ENCODE measurements around the gene COL9A3.

Gene COL9A3

GRCh38 chr20:62824476-62825332 is 7.9 kb downstream of the COL9A3 start:
- peak in 4 of 5 donors; percentile 40 to 62 (median 55) for DNase-seq

GRCh38 chr20:62825333-62825985 is 8.6 kb downstream of the COL9A3 start:
- no peak for DNase-seq

GRCh38 chr20:62825986-62826645 is 9.3 kb downstream of the COL9A3 start:
- DNase-seq = no peak

GRCh38 chr20:62826646-62827310 is 9.9 kb downstream of the COL9A3 start:
- no peak for DNase-seq

- DNase-seq = no peak
Measured at GRCh38 chr20:62827311-62828038, 10.6 kb downstream of the COL9A3 start.

- DNase-seq = no peak
Measured at GRCh38 chr20:62828051-62828450, 11.2 kb downstream of the COL9A3 start.

- DNase-seq = peak in 1 of 5 donors; percentile 4
Measured at GRCh38 chr20:62828511-62829230, 11.8 kb downstream of the COL9A3 start.

- peak in 1 of 5 donors; percentile 6 for DNase-seq
Measured at GRCh38 chr20:62829231-62830230, 12.7 kb downstream of the COL9A3 start.

- DNase-seq = peak in 1 of 5 donors; percentile 8
Measured at GRCh38 chr20:62830251-62830650, 13.4 kb downstream of the COL9A3 start.

GRCh38 chr20:62830821-62831220 is 14.0 kb downstream of the COL9A3 start:
- DNase-seq = peak in 1 of 5 donors; percentile 7

GRCh38 chr20:62831361-62831788 is 14.5 kb downstream of the COL9A3 start:
- DNase-seq = peak in 1 of 5 donors; percentile 8

GRCh38 chr20:62831854-62832211 is 15.0 kb downstream of the COL9A3 start:
- no peak for DNase-seq

- DNase-seq = peak in 1 of 5 donors; percentile 30
Measured at GRCh38 chr20:62832212-62832922, 15.5 kb downstream of the COL9A3 start.

GRCh38 chr20:62832951-62833391 is 16.1 kb downstream of the COL9A3 start:
- DNase-seq = no peak

- no peak for DNase-seq
Measured at GRCh38 chr20:62834967-62835730, 18.3 kb downstream of the COL9A3 start.

- no peak for DNase-seq
Measured at GRCh38 chr20:62835931-62836861, 19.3 kb downstream of the COL9A3 start.

- no peak for DNase-seq
Measured at GRCh38 chr20:62836967-62837490, 20.2 kb downstream of the COL9A3 start.
